HL-60 (cell line): ENCODE measurements around the gene EARS2.

Experiments used
- DNase-seq, 2 experiments: peaks; one replicate each; pipeline ENCODE4 v3.0.0-alpha.2; 2010 to 2020; ENCODE audit warnings: low read depth in 1 of 2, low spot score in 1 of 2
- H3K27ac ChIP-seq: fragments of 250-450 bp; sonication (Bioruptor Pico); replicated peaks from 2 replicates; pipeline ENCODE4 v1.5.1; 2020; ENCODE audit warnings: mild to moderate bottlenecking, moderate library complexity
- H3K27me3 ChIP-seq: fragments of 250-450 bp; sonication (Bioruptor Pico); 2 replicates; pipeline ENCODE4 v1.5.1; 2021; ENCODE audit warnings: mild to moderate bottlenecking, moderate library complexity; ENCODE audit not compliant: insufficient read depth, poor library complexity, severe bottlenecking
- H3K4me3 ChIP-seq: replicated peaks from 2 replicates; pipeline ENCODE4 v1.5.1; 2011; ENCODE audit warnings: mild to moderate bottlenecking, control low read depth, low read length; ENCODE audit not compliant: insufficient read depth
- CTCF ChIP-seq: IDR thresholded peaks from one replicate; pipeline ENCODE4 v1.5.1; 2011; ENCODE audit warnings: low read length, control low read depth, inconsistent platforms; ENCODE audit not compliant: insufficient read depth
- GABPA ChIP-seq: IDR thresholded peaks from 2 replicates; pipeline ENCODE4 v1.6.1; 2012; ENCODE audit warnings: low read depth
- POLR2AphosphoS5 ChIP-seq: IDR thresholded peaks from 2 replicates; pipeline ENCODE4 v1.6.1; 2012; ENCODE audit warnings: low read depth
- REST ChIP-seq: IDR thresholded peaks from 2 replicates; pipeline ENCODE4 v1.6.1; 2012; ENCODE audit warnings: low read depth; ENCODE audit not compliant: insufficient replicate concordance
- SPI1 ChIP-seq: IDR thresholded peaks from 2 replicates; pipeline ENCODE4 v1.6.1; 2012; ENCODE audit warnings: low read depth, mild to moderate bottlenecking, borderline replicate concordance

Gene EARS2

DNA sequence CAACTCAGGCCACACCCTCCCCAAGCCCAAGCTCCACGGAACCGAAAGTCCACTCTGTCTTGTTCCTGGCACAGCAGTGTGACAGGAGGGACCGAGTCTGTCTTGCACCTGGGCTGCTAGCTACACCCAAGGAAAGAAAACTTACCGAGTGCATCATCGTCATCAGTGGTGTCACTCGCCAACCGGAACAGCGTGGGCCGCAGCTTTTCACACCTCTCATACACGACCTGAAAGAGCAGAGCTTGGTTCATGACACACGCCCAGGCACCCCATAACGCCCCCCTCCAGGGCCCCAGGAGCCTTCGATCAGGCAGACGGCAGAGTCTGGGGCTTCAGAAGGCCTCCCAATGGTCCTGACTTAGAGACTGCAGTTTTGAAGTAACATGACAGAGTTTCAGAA is 74.4 kb downstream of the EARS2 start:
- H3K27ac ChIP-seq = no peak overlapping the region
- no peaks in the 10 kb centered on the region for H3K27me3 ChIP-seq
- DNase-seq = no peak
- no peak for TF ChIP-seq SPI1
- no peak for TF ChIP-seq GABPA
- no peak for TF ChIP-seq POLR2AphosphoS5
- TF ChIP-seq CTCF = no peak
- no peak for TF ChIP-seq REST
- no peak overlapping the region for H3K4me3 ChIP-seq

GRCh38 chr16:23480257-23480656 is 76.9 kb downstream of the EARS2 start:
- no peak overlapping the region for H3K27ac ChIP-seq
- H3K4me3 ChIP-seq = no peak overlapping the region
- DNase-seq = no peak
- H3K27me3 ChIP-seq = no peaks in the 10 kb centered on the region
- TF ChIP-seq SPI1 (no peak), GABPA (no peak), REST (no peak), POLR2AphosphoS5 (no peak), CTCF (no peak)

DNA sequence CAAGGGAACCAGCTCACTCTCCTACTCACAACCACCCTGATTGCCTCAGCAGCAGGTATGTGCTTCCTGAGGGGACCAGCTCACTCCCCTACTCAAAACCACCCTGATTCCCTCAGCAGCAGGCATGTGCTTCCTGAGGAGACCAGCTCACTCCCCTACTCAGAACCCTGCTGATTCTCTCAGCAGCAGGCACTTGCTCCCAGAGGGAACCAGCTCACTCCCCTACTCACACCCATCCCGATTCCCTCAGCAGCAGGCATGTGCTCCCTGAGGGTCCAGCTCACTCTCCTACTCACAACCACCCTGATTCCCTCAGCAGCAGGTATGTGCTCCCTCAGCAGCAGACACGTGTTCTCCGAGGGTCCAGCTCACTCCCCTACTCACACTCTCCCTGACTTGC is 78.0 kb downstream of the EARS2 start:
- Histone ChIP-seq H3K27me3 (no peaks in the 10 kb centered on the region), H3K4me3 (no peak overlapping the region), H3K27ac (no peak overlapping the region)
- no peak for TF ChIP-seq REST
- no peak for TF ChIP-seq SPI1
- TF ChIP-seq GABPA = no peak
- peak; percentile 15; the same call in 1 of the 2 replicates for TF ChIP-seq POLR2AphosphoS5
- DNase-seq = no peak

- no peak overlapping the region for H3K27ac ChIP-seq
- no peak for DNase-seq
- H3K4me3 ChIP-seq = no peak overlapping the region
- H3K27me3 ChIP-seq = no peaks in the 10 kb centered on the region
- TF ChIP-seq GABPA (no peak), POLR2AphosphoS5 (no peak), SPI1 (no peak), REST (no peak), CTCF (no peak)
These were observed 78.6 kb downstream of the EARS2 start for GRCh38 chr16:23478566-23478965.
